ENCODE measurements around the gene SLC52A1.

The SLC52A1 gene

DNA sequence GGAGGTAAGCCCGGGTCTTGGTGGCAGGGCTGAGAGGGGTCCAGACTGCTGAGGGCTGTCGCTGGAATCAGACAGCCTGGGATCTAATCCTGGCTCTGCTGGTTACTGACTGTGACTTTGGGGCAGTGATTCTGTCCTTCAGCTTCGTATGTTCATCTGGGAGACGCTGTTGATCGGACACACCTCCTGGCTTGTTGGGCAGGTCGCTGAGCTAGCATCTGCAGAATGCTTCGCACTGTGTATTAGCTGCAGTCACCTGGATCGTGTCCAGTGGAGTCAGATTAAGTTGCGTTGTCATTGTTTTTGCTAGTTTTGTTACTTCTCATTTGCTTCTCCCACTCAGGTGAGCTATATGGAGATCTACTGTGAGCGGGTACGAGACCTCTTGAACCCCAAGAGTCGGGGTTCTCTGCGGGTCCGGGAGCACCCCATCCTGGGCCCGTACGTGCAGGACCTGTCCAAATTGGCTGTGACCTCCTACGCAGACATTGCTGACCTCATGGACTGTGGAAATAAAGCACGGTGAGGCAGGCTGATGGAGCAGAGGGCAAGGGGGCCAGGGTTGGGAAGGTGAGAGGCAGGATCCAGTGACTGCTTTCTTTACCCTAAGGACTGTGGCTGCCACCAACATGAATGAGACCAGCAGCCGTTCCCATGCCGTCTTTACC, 33.0 kb downstream of the SLC52A1 start:
- no peaks in the 10 kb centered on the region for H3K9me3 ChIP-seq (ENCODE audit: control insufficient read depth in 1 of 2, low read length in 2 of 2)
- H3K27me3 ChIP-seq (ENCODE audit: low read depth, low read length), result no peaks in the 10 kb centered on the region
- peaks cover 53 to 59% of the 10 kb centered on the region in 2 donors for H3K36me3 ChIP-seq (ENCODE audit: control insufficient read depth in 1 of 2, insufficient read depth in 2 of 2, low read length in 2 of 2)
- peaks cover 8 to 25% of the 10 kb centered on the region in 2 donors for H3K4me1 ChIP-seq (ENCODE audit: control insufficient read depth in 1 of 2, insufficient read depth in 2 of 2, low read length in 2 of 2)
- H3K27ac ChIP-seq (ENCODE audit: low read length), result no peak overlapping the region
- no peak overlapping the region for H3K4me3 ChIP-seq (ENCODE audit: low read depth in 1 of 2, low read length in 2 of 2)

DNA sequence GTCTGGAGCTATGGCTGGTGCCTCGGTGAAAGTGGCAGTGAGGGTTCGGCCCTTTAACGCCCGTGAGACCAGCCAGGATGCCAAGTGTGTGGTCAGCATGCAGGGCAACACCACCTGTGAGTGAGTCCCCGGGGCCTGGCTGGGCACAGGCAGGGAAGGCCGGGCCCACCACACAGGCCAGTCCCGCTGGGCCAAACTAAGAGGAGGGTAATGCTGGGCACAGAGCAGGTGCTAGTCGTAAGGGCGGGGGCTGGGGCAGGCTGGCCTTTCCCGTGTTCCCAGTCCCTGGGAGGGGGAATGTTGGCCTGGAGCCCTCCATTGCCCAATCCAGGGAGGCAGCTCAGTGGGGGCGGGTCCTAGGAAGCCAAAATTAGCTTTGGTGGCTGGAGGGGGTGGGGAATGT, 35.0 kb downstream of the SLC52A1 start:
- Histone ChIP-seq H3K36me3 (ENCODE audit: control insufficient read depth in 1 of 2, insufficient read depth in 2 of 2, low read length in 2 of 2) (peaks cover 39 to 46% of the 10 kb centered on the region in 2 donors), H3K4me3 (ENCODE audit: low read depth in 1 of 2, low read length in 2 of 2) (peak overlapping the region; percentile 92), H3K27me3 (ENCODE audit: low read depth, low read length) (no peaks in the 10 kb centered on the region), H3K4me1 (ENCODE audit: control insufficient read depth in 1 of 2, insufficient read depth in 2 of 2, low read length in 2 of 2) (peaks cover 8 to 33% of the 10 kb centered on the region in 2 donors), H3K27ac (ENCODE audit: low read length) (no peak overlapping the region), H3K9me3 (ENCODE audit: control insufficient read depth in 1 of 2, low read length in 2 of 2) (no peaks in the 10 kb centered on the region)

GRCh38 chr17:4999430-5000093, 35.7 kb downstream of the SLC52A1 start:
- peaks cover 33 to 39% of the 10 kb centered on the region in 2 donors for H3K36me3 ChIP-seq (ENCODE audit: control insufficient read depth in 1 of 2, insufficient read depth in 2 of 2, low read length in 2 of 2)
- peak overlapping the region; percentile 92 for H3K4me3 ChIP-seq (ENCODE audit: low read depth in 1 of 2, low read length in 2 of 2)
- peak overlapping the region; percentile 77 for H3K27ac ChIP-seq (ENCODE audit: low read length)
- H3K27me3 ChIP-seq (ENCODE audit: low read depth, low read length), result no peaks in the 10 kb centered on the region
- H3K9me3 ChIP-seq (ENCODE audit: control insufficient read depth in 1 of 2, low read length in 2 of 2), result no peaks in the 10 kb centered on the region
- peaks cover 8 to 33% of the 10 kb centered on the region in 2 donors for H3K4me1 ChIP-seq (ENCODE audit: control insufficient read depth in 1 of 2, insufficient read depth in 2 of 2, low read length in 2 of 2)

DNA sequence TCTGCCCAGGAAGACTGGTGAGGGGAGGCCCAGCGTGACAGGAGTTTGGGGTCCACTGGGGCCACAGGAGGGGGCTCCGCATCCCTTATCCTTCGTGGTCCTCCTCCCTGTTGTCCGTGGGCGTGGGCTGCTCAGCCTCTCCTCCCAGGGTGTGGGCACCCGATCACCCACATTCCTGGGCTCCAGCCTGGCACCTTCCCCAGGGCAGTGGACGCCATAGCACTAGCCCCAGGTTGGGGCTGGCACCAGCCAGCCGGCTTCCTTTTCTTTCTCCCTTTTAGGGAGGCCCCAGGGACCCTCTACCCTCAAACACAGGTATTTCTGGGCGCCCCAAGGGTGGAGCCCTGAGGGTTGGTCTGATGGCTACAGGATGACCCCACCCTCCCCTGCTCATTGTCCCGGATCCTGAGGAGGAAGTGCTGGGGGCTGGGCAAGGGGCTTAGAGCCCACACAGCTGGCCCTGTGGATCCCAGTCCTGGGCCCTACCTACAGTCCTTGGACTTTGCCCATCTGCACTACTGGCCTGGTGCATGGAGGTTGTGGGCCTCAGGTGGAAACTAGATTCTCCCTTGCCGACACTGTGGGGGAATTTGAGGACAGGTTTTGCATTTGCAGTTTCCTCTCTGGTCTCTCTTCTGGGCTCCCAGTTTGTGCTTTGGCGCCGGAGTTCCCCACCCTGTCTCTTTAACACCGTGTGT, 36.3 kb downstream of the SLC52A1 start:
- peak overlapping the region; percentile 77 for H3K27ac ChIP-seq (ENCODE audit: low read length)
- H3K9me3 ChIP-seq (ENCODE audit: control insufficient read depth in 1 of 2, low read length in 2 of 2), result no peaks in the 10 kb centered on the region
- H3K27me3 ChIP-seq (ENCODE audit: low read depth, low read length), result no peaks in the 10 kb centered on the region
- H3K4me3 ChIP-seq (ENCODE audit: low read depth in 1 of 2, low read length in 2 of 2), result peak overlapping the region; percentile 92
- peaks cover 26 to 32% of the 10 kb centered on the region in 2 donors for H3K36me3 ChIP-seq (ENCODE audit: control insufficient read depth in 1 of 2, insufficient read depth in 2 of 2, low read length in 2 of 2)
- H3K4me1 ChIP-seq (ENCODE audit: control insufficient read depth in 1 of 2, insufficient read depth in 2 of 2, low read length in 2 of 2), result peaks cover 8 to 33% of the 10 kb centered on the region in 2 donors

GRCh38 chr17:4998027-4998731, 37.0 kb downstream of the SLC52A1 start:
- peaks cover 19 to 25% of the 10 kb centered on the region in 2 donors for H3K36me3 ChIP-seq (ENCODE audit: control insufficient read depth in 1 of 2, insufficient read depth in 2 of 2, low read length in 2 of 2)
- peak overlapping the region; percentile 92 for H3K4me3 ChIP-seq (ENCODE audit: low read depth in 1 of 2, low read length in 2 of 2)
- peaks cover 8 to 33% of the 10 kb centered on the region in 2 donors for H3K4me1 ChIP-seq (ENCODE audit: control insufficient read depth in 1 of 2, insufficient read depth in 2 of 2, low read length in 2 of 2)
- peak overlapping the region; percentile 77 for H3K27ac ChIP-seq (ENCODE audit: low read length)
- no peaks in the 10 kb centered on the region for H3K27me3 ChIP-seq (ENCODE audit: low read depth, low read length)
- H3K9me3 ChIP-seq (ENCODE audit: control insufficient read depth in 1 of 2, low read length in 2 of 2), result no peaks in the 10 kb centered on the region

GRCh38 chr17:4997302-4998026, 37.8 kb downstream of the SLC52A1 start, which contains the start of the genes INCA1 and KIF1C:
TSS of gene INCA1 (minus strand) at chr17:4997522. CDS start at chr17:4994437, 3,085 bp downstream.
TSS of gene KIF1C (plus strand) at chr17:4997950. CDS start at chr17:5000247, 2,297 bp downstream.
- H3K4me1 ChIP-seq (ENCODE audit: control insufficient read depth in 1 of 2, insufficient read depth in 2 of 2, low read length in 2 of 2), result peaks cover 8 to 33% of the 10 kb centered on the region in 2 donors
- H3K27ac ChIP-seq (ENCODE audit: low read length), result peak within 1 kb of the TSS; percentile 77
- peaks cover 16 to 18% of the 10 kb centered on the region in 2 donors for H3K36me3 ChIP-seq (ENCODE audit: control insufficient read depth in 1 of 2, insufficient read depth in 2 of 2, low read length in 2 of 2)
- H3K4me3 ChIP-seq (ENCODE audit: low read depth in 1 of 2, low read length in 2 of 2), result peak within 1 kb of the TSS; percentile 92
- H3K27me3 ChIP-seq (ENCODE audit: low read depth, low read length), result no peaks in the 10 kb centered on the region
- no peaks in the 10 kb centered on the region for H3K9me3 ChIP-seq (ENCODE audit: control insufficient read depth in 1 of 2, low read length in 2 of 2)

DNA sequence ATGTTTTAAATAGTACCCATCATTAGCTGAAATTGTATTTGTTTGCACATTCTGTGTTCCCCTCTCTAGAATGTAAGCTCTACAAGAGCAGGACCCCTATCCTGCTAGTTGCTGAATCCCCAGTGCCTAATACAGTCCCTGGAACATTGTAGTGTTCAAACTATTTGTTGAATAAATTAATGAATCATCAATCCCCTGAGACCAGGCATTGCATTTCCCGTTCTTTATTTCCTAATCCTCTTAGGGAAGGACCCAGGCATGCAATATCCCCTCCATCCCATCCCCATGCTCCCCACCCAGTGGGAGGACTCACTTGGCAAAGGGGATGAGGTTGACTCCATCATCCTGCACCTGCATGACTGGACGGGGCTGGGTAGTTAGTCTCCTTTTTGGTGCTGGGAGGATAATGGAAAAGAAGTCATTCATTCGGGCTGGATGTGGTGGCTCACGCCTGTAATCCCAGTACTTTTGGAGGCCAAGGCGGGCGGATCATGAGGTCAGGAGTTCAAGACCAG, 41.1 kb downstream of the SLC52A1 start:
- Histone ChIP-seq H3K27me3 (ENCODE audit: low read depth, low read length) (no peaks in the 10 kb centered on the region), H3K9me3 (ENCODE audit: control insufficient read depth in 1 of 2, low read length in 2 of 2) (no peaks in the 10 kb centered on the region), H3K36me3 (ENCODE audit: control insufficient read depth in 1 of 2, insufficient read depth in 2 of 2, low read length in 2 of 2) (no peaks in the 10 kb centered on the region), H3K4me1 (ENCODE audit: control insufficient read depth in 1 of 2, insufficient read depth in 2 of 2, low read length in 2 of 2) (peaks cover 0 to 17% of the 10 kb centered on the region in 2 donors), H3K4me3 (ENCODE audit: low read depth in 1 of 2, low read length in 2 of 2) (no peak overlapping the region), H3K27ac (ENCODE audit: low read length) (no peak overlapping the region)

DNA sequence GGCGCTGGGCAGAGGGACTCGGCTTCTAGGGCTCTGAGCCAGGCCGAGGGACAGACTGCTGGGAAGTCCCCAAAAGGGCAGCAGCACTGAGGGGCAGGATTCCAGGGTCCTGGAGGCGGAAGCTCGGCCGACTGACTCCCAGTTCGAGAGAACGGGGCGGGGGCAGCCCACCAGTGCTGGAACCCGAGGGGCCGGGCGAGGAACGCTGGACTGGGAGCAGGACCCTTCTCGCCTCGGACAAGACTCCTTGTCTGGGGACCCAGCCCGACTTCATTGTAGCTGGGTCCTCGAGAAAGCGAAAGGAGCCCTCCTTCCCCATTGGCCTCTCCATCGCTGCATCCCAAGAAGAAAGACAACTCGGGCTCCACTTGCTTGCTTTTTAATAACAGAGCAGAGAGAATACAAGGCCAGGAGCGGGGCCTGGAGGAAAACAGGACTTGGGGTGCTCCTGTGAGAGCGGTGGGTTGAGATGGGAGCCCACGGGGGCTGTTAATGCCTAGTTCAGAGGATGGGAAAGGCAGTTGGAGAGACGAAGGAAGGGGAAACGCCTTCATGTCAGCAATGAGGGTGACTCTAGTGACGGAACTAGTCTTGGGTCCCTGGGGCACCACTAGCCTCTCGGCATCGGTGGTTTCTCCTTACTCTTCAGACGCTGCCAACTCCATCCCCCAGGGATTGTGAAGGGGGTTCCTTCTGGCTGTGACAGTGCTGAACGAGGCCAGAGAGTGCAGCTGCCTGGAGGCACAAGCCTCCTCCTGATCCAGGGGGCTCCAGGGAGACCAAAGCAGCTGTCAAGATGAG, 47.3 kb downstream of the SLC52A1 start:
- H3K36me3 ChIP-seq (ENCODE audit: control insufficient read depth in 1 of 2, insufficient read depth in 2 of 2, low read length in 2 of 2), result peaks cover 3 to 14% of the 10 kb centered on the region in 2 donors
- peaks cover 15 to 24% of the 10 kb centered on the region in 2 donors for H3K4me1 ChIP-seq (ENCODE audit: control insufficient read depth in 1 of 2, insufficient read depth in 2 of 2, low read length in 2 of 2)
- H3K27me3 ChIP-seq (ENCODE audit: low read depth, low read length), result no peaks in the 10 kb centered on the region
- H3K4me3 ChIP-seq (ENCODE audit: low read depth in 1 of 2, low read length in 2 of 2), result peak overlapping the region; percentile 65 to 78
- H3K9me3 ChIP-seq (ENCODE audit: control insufficient read depth in 1 of 2, low read length in 2 of 2), result no peaks in the 10 kb centered on the region
- peak overlapping the region; percentile 82 for H3K27ac ChIP-seq (ENCODE audit: low read length)

DNA sequence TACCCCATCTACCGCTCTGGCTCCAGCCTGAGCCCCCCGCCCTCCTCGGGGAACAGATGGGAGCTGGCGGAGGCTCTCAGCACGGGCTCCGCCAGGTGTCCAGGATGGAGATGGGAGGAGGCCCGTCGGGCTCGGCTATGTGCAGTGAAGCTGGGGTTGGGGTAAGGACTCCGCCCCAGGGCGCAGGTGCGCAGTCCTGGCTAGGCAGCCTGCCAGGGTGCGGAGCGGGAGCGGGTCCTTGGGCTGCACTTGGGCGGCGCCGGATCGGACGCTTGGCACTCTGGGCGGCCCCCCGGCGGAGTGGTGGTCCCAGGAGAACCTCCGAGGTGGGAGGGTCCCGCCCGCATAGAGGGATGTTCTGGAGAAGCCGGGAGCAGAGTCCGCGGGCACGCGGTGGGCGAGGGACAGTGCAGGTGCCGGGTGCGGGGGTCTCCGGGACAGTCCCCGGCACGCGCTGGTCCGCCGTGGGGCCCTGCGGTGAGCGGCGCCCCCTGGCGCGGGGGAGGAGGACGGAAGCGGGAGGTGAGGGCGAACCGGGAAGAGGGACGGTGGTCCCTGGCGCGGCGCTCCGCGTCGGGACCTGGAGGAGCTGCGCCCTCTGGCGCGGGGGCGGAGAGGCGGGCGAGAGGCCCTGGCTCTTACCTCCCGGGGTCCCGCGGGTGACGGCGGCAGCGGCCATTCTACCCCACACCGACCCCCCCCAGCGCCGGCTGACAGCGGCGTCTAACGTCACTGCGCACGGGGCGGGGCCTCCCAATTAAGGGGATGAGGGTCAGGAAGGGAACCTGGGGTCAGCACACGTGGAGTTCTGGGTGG, 48.1 kb downstream of the SLC52A1 start, which contains the start of gene CAMTA2:
Gene CAMTA2 (minus strand): TSS at position 725 of the 816 bp plus-strand sequence. CDS start 1,453 bp downstream, outside the sequence.
- peak within 1 kb of the TSS; percentile 65 to 78 for H3K4me3 ChIP-seq (ENCODE audit: low read depth in 1 of 2, low read length in 2 of 2)
- H3K27ac ChIP-seq (ENCODE audit: low read length), result peak within 1 kb of the TSS; percentile 82
- peaks cover 10 to 23% of the 10 kb centered on the region in 2 donors for H3K36me3 ChIP-seq (ENCODE audit: control insufficient read depth in 1 of 2, insufficient read depth in 2 of 2, low read length in 2 of 2)
- no peaks in the 10 kb centered on the region for H3K27me3 ChIP-seq (ENCODE audit: low read depth, low read length)
- H3K4me1 ChIP-seq (ENCODE audit: control insufficient read depth in 1 of 2, insufficient read depth in 2 of 2, low read length in 2 of 2), result peaks cover 15 to 24% of the 10 kb centered on the region in 2 donors
- H3K9me3 ChIP-seq (ENCODE audit: control insufficient read depth in 1 of 2, low read length in 2 of 2), result no peaks in the 10 kb centered on the region
